RWPE2 (cell line): ENCODE results near the gene ASAH2.
A peak's percentile ranks its signal among the peaks of the same experiment; 100 is the strongest.

Source experiments
- ATAC-seq: fragments of 200-7000 bp; cut with Tn5 transposase; 3 replicates; pipeline ENCODE4 v1.9.1; 2021; ENCODE audit warnings: low read depth
- DNase-seq: peaks from one replicate; pipeline ENCODE4 v3.0.0-alpha.2; 2020; ENCODE audit warnings: low spot score
- H3K27ac ChIP-seq: fragments of 450-650 bp; 2 replicates; pipeline ENCODE4 v1.5.1; 2017; ENCODE audit warnings: mild to moderate bottlenecking; ENCODE audit not compliant: poor library complexity, severe bottlenecking
- H3K27me3 ChIP-seq: fragments of 250-450 bp; sonication (Bioruptor Pico); 2 replicates; pipeline ENCODE4 v1.5.1; 2021; ENCODE audit warnings: mild to moderate bottlenecking, moderate library complexity; ENCODE audit not compliant: insufficient read depth, poor library complexity, severe bottlenecking
- H3K36me3 ChIP-seq: fragments of 250-450 bp; sonication (Bioruptor Pico); 2 replicates; pipeline ENCODE4 v1.5.1; 2020; ENCODE audit warnings: low read depth, mild to moderate bottlenecking, moderate library complexity
- H3K4me1 ChIP-seq: fragments of 250-450 bp; sonication (Bioruptor Pico); 2 replicates; pipeline ENCODE4 v1.5.1; 2021; ENCODE audit warnings: mild to moderate bottlenecking, moderate library complexity; ENCODE audit not compliant: insufficient read depth, poor library complexity, severe bottlenecking
- H3K4me3 ChIP-seq: fragments of 250-450 bp; sonication (Bioruptor Pico); 2 replicates; pipeline ENCODE4 v1.5.1; 2021; ENCODE audit warnings: mild to moderate bottlenecking, moderate library complexity; ENCODE audit not compliant: severe bottlenecking
- H3K9me3 ChIP-seq: fragments of 250-450 bp; sonication (Bioruptor Pico); 2 replicates; pipeline ENCODE4 v1.5.1; 2021; ENCODE audit warnings: mild to moderate bottlenecking, moderate library complexity; ENCODE audit not compliant: severe bottlenecking
- CTCF ChIP-seq: fragments of 450-650 bp; IDR thresholded peaks from one replicate; pipeline ENCODE4 v1.5.1; 2017; ENCODE audit warnings: mild to moderate bottlenecking, moderate library complexity; ENCODE audit not compliant: poor library complexity, severe bottlenecking

Gene ASAH2

GRCh38 chr10:50293513-50294313 is 42.4 kb upstream of the ASAH2 start:
- no peaks in the 10 kb centered on the region for H3K27me3 ChIP-seq
- H3K4me3 ChIP-seq = no peak overlapping the region
- ATAC-seq (no peak), DNase-seq (no peak)
- H3K36me3 ChIP-seq = no peaks in the 10 kb centered on the region
- no peak overlapping the region for H3K27ac ChIP-seq
- H3K4me1 ChIP-seq = no peaks in the 10 kb centered on the region
- H3K9me3 ChIP-seq = no peaks in the 10 kb centered on the region
- TF ChIP-seq CTCF = no peak

- peak; percentile 44 for TF ChIP-seq CTCF
- Histone ChIP-seq H3K9me3 (no peaks in the 10 kb centered on the region), H3K27ac (no peak overlapping the region), H3K4me3 (no peak overlapping the region), H3K4me1 (no peaks in the 10 kb centered on the region), H3K36me3 (no peaks in the 10 kb centered on the region), H3K27me3 (no peaks in the 10 kb centered on the region)
- peak; percentile 38; the same call in 1 of the 3 replicates for ATAC-seq
- no peak for DNase-seq
These were observed 40.0 kb upstream of the ASAH2 start for GRCh38 chr10:50291261-50291850.

GRCh38 chr10:50289196-50289595 is 37.9 kb upstream of the ASAH2 start:
- no peak for TF ChIP-seq CTCF

GRCh38 chr10:50286996-50287803 is 35.9 kb upstream of the ASAH2 start:
- H3K4me1 ChIP-seq = no peaks in the 10 kb centered on the region
- no peak for DNase-seq
- no peak for TF ChIP-seq CTCF
- no peak overlapping the region for H3K27ac ChIP-seq
- no peaks in the 10 kb centered on the region for H3K27me3 ChIP-seq
- no peak overlapping the region for H3K4me3 ChIP-seq
- ATAC-seq = no peak
- no peaks in the 10 kb centered on the region for H3K9me3 ChIP-seq
- no peaks in the 10 kb centered on the region for H3K36me3 ChIP-seq

More at GRCh38 chr10:50289196-50289595, 37.9 kb upstream of the ASAH2 start:
- H3K4me3 ChIP-seq = no peak overlapping the region
- no peak for DNase-seq
- no peak for ATAC-seq
- H3K27ac ChIP-seq = no peak overlapping the region
- no peaks in the 10 kb centered on the region for H3K9me3 ChIP-seq
- no peaks in the 10 kb centered on the region for H3K27me3 ChIP-seq
- H3K36me3 ChIP-seq = no peaks in the 10 kb centered on the region
- H3K4me1 ChIP-seq = no peaks in the 10 kb centered on the region
